ENCODE results near the gene S100Z. TPM values are rescaled to one million over a fixed set of nuclear protein-coding genes. Genes with fewer than 3 reads are reported as not detected.

The S100Z gene
- total RNA-seq, 1 donor from 2014 or later: not detected

GRCh38 chr5:76813982-76814562, 35.7 kb upstream of the S100Z start:
- peak; percentile 97 for DNase-seq (ENCODE audit: low read depth)
- TF ChIP-seq, protein P1, sequence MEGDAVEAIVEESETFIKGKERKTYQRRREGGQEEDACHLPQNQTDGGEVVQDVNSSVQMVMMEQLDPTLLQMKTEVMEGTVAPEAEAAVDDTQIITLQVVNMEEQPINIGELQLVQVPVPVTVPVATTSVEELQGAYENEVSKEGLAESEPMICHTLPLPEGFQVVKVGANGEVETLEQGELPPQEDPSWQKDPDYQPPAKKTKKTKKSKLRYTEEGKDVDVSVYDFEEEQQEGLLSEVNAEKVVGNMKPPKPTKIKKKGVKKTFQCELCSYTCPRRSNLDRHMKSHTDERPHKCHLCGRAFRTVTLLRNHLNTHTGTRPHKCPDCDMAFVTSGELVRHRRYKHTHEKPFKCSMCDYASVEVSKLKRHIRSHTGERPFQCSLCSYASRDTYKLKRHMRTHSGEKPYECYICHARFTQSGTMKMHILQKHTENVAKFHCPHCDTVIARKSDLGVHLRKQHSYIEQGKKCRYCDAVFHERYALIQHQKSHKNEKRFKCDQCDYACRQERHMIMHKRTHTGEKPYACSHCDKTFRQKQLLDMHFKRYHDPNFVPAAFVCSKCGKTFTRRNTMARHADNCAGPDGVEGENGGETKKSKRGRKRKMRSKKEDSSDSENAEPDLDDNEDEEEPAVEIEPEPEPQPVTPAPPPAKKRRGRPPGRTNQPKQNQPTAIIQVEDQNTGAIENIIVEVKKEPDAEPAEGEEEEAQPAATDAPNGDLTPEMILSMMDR (IDR thresholded peaks at IDR 0.05; ENCODE audit: insufficient read depth, low read length, severe bottlenecking): no peak
- H3K27me3 ChIP-seq (ENCODE audit: control insufficient read depth, insufficient read depth, low read length): no peaks in the 10 kb centered on the region
- H3K4me3 ChIP-seq (ENCODE audit: low read depth, low read length): no peak overlapping the region
- H3K36me3 ChIP-seq (ENCODE audit: control insufficient read depth, insufficient read depth, low read length): no peaks in the 10 kb centered on the region
- FAIRE-seq: no peak

- Histone ChIP-seq H3K36me3 (ENCODE audit: control insufficient read depth, insufficient read depth, low read length) (no peaks in the 10 kb centered on the region), H3K4me3 (ENCODE audit: low read depth, low read length) (no peak overlapping the region), H3K27me3 (ENCODE audit: control insufficient read depth, insufficient read depth, low read length) (no peaks in the 10 kb centered on the region)
- FAIRE-seq: no peak
- peak; percentile 59 for DNase-seq (ENCODE audit: low read depth)
- TF ChIP-seq, protein P1 (IDR thresholded peaks at IDR 0.05; ENCODE audit: insufficient read depth, low read length, severe bottlenecking): no peak
Observed at GRCh38 chr5:76816110-76816831, 33.5 kb upstream of the S100Z start.

- H3K4me3 ChIP-seq (ENCODE audit: low read depth, low read length): peak within 1 kb of the TSS; percentile 77
- FAIRE-seq (no peak), DNase-seq (ENCODE audit: low read depth) (peak; percentile 90)
- H3K36me3 ChIP-seq (ENCODE audit: control insufficient read depth, insufficient read depth, low read length): no peaks in the 10 kb centered on the region
- no peaks in the 10 kb centered on the region for H3K27me3 ChIP-seq (ENCODE audit: control insufficient read depth, insufficient read depth, low read length)
- TF ChIP-seq, protein P1 (IDR thresholded peaks at IDR 0.05; ENCODE audit: insufficient read depth, low read length, severe bottlenecking): peak; percentile 2
Observed at GRCh38 chr5:76818844-76819831, 30.7 kb upstream of the S100Z start, which contains the start of gene F2RL1. TSS of gene F2RL1 (plus strand) at chr5:76819030. CDS start at chr5:76819183, 153 bp downstream.

- TF ChIP-seq, protein P1 (IDR thresholded peaks at IDR 0.05; ENCODE audit: insufficient read depth, low read length, severe bottlenecking): no peak
- Histone ChIP-seq H3K4me3 (ENCODE audit: low read depth, low read length) (peak overlapping the region; percentile 77), H3K27me3 (ENCODE audit: control insufficient read depth, insufficient read depth, low read length) (no peaks in the 10 kb centered on the region), H3K36me3 (ENCODE audit: control insufficient read depth, insufficient read depth, low read length) (no peaks in the 10 kb centered on the region)
- no peak for DNase-seq (ENCODE audit: low read depth)
- FAIRE-seq: no peak
Observed at GRCh38 chr5:76819851-76820525, 29.8 kb upstream of the S100Z start.

DNA sequence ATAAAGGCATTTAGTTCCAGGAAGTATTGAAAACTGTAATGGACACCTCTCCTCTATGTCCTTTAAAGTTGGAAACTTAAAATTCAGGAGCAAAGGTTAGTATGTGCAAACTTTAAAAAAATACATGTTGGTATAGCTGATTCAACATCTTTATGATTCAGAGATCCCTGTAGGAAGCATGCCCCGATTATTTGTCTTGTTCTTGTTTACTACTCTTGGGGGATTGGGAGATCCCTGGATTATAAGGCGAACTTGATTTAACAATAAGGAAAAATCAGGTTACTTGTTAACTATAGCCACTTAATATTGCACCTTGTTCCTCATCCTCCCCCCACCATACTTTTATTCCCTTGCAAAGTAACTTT, 29.3 kb upstream of the S100Z start:
- DNase-seq (ENCODE audit: low read depth): peak; percentile 70
- TF ChIP-seq, protein P1 (IDR thresholded peaks at IDR 0.05; ENCODE audit: insufficient read depth, low read length, severe bottlenecking): no peak
- Histone ChIP-seq H3K36me3 (ENCODE audit: control insufficient read depth, insufficient read depth, low read length) (no peaks in the 10 kb centered on the region), H3K4me3 (ENCODE audit: low read depth, low read length) (peak overlapping the region; percentile 77), H3K27me3 (ENCODE audit: control insufficient read depth, insufficient read depth, low read length) (no peaks in the 10 kb centered on the region)
- FAIRE-seq: no peak
